Posterior cingulate gyrus (tissue), 11 donors: ENCODE results near the gene AGBL5.
A peak's percentile ranks its signal among the peaks of the same experiment; 100 is the strongest.
"Not testable (repeated sequence)": the region's sequence is repeated elsewhere in the genome, so short reads cannot be mapped to it uniquely, and the experiment has no call there.

ENCODE experiments used
- DNase-seq, 10 donors: peaks; one replicate each; pipeline versions ENCODE4 v3.0.0 to v3.0.0-alpha.2; 2020 to 2021; ENCODE audit warnings: mixed read lengths in 3 of 10
- intact Hi-C: fragments of 100-400 bp; cut with DNase I; formaldehyde crosslinking; loops from one replicate; pipeline ENCODE4 v1.15.1; 2023

Gene AGBL5

DNA sequence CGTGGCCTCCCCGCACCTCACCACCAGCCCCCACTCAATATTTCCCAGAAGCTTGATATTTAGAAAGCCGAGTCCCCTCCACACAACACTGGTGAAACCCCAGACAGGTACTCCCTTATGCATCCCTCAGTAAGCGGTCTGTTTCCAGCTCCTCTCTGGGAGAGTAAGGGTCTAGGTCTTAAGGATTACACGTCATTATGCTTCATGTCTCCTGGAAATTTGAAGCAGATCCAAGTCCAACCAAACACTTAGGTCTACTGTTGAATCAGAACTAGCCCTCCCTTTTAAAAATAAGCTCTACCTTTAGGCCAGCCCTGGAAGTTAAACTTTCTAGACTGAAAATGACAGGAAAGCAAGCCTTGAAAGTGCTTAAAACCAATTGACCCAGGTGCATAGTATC lies 21.5 kb downstream of the AGBL5 start:
- DNase-seq = no peak
- intact Hi-C loops = no loop called here

DNA sequence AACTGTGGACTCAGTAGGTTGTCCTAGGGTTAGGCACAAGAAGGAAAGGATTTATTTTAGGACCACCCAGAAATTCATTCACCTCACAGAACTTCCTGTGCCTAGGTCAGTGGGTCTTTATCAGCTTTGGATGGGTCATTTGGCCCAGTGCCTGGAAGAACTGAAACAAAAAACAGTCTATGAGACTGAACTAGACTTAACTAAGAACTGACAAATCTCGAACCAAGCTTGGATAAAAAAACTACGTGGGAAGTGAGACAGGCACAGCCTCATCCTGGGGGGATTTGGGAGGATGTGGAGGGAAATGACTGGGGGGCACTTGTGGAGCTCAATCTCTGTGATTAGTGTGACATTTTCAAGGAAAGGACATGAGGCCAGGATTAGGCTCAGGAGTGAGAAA lies 22.3 kb downstream of the AGBL5 start:
- intact Hi-C loops = no loop called here
- DNase-seq = no peak

DNA sequence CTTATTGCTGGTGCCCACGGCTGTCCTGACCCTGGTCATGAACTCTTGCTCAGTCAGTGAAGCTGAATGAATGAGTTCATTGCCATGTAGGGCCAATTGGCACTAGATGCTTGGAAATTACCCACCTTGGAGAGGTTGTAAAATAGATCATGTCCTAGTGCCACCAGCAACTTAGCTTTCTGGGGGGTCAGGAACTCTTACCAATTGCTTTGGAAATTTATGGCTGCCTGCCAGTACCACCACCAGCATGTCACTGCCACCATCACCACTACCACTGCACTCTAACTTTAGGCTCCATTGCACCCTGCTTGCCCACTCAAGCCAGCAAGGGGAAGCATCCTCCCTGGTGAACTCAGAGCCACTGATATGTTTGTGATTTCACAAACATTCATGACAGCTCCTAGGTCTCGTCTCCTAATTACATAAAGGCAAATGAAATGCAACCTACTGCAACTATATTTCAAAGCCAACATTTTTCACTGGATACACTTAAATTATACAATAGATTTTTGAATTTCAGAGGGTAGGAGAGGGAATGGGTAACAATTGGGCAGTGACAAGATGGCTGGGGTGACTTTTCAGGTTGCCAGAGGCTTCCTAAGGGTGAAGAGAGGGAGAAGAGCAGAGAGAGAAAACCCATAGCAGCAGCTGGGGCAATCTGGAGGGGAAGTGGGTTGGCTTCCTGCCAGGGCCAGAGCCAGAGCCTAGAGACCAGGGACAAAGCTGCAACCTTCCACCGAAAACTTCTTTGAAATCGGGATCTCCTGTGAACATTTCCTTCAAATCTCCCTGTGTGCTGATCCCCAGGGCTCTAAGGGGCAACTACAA lies 23.5 kb downstream of the AGBL5 start:
- peak in 2 of 10 donors; percentile 44 to 66 for DNase-seq
- intact Hi-C loops = no loop called here

DNA sequence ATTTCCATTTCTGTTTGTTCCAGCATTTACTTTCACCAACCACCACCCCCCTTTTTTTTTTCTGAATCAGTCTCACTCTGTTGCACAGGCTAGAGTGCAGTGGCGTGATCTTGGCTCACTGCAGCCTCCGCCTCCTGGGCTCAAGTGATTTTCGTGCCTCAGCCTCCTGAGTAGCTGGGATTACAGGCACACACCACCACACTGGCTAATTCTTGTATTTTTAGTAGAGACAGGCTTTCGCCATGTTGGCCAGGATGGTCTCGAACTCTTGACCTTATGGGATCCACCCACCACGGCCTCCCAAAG lies 24.1 kb downstream of the AGBL5 start:
- intact Hi-C loops = not testable (repeated sequence)
- peak in 1 of 10 donors; percentile 27 for DNase-seq

DNA sequence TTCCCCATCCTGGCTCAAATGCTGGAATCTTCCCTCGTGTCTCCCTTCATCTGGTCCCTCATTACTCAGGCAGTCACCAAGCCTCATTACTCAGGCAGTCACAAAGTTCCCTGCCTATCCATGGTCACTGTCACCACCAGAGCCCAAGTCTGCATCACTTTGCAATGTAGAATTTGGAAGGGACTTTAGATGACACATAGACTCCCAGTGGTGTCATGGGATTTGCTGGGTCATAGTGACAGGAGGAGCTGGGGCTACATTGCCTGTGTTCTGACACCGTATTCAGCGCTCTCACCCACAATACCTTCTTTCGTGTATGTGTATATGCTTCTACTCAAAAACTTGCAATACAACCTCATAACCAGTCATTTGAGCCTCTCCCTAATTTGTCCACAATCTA lies 24.9 kb downstream of the AGBL5 start:
- intact Hi-C loops = no loop called here
- DNase-seq = peak in 1 of 10 donors; percentile 7

DNA sequence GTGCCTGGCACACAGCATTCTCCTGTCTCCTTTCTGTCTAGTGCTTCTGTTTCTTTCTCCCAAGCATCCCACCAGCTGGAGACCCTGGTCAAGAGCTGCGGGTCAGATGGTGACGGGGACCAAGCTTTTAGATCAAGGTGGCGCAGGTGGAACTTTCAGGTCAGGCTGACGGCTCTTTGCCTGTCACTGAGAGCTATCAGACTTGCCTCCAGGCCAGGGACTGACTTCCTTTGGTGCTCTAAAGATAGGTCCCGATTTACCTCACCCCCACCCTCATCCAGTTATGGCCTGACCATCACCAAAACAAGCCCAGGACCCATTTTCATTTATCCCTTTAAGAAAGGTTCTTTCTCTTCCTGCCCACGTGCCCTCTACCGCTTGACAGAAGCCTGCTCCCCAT lies 25.8 kb downstream of the AGBL5 start:
- intact Hi-C loops = no loop called here
- DNase-seq = peak in 2 of 10 donors; percentile 23 to 52

DNA sequence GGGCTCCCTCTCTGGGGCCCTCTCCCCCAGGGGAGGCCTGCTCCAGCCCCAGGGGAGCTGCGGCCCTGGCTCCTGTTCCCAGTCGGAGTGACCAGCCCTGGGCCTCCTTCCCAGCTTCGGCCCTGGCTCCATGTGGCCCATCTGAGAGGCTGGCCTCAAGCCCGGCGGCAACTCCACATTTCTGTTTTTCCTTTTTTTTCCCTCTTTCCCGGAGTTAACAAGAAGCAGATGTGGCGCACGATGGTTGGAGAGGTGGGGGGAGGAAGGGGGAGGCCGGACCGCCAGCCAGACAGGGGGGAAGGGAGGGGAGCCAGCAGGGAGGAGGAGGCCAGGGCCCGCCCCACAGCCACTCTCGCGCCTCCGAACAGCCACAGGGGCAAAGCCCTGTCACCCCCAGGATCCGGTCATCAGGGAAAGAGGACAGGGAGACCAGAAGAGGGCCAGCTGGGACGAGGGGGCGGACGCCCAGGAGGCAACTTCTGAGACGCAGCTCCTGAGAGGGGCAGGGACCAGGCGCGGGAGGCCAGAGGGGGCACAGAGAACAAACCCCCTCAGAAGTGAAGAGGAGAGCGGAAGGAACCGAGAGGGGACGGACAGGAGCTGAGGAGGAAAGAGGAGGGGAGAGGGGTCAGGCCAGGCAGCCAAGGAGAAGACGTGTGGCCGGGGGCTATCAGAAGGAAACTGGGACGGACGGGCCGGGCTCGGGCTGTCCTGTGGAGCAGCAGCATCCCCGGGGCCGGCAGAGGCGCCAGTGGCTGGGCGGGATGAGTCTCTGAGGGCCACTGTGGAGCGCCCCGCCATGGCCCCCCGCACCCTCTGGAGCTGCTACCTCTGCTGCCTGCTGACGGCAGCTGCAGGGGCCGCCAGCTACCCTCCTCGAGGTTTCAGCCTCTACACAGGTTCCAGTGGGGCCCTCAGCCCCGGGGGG lies 27.1 kb downstream of the AGBL5 start, which contains the start of gene EMILIN1:
Gene EMILIN1, plus strand, starts transcription at position 349 of the 928 bp plus-strand sequence. Its CDS starts 451 bp downstream, at position 800.
- DNase-seq = peak in 9 of 10 donors; percentile 33 to 92 (median 50)
- intact Hi-C loops = no loop called here

DNA sequence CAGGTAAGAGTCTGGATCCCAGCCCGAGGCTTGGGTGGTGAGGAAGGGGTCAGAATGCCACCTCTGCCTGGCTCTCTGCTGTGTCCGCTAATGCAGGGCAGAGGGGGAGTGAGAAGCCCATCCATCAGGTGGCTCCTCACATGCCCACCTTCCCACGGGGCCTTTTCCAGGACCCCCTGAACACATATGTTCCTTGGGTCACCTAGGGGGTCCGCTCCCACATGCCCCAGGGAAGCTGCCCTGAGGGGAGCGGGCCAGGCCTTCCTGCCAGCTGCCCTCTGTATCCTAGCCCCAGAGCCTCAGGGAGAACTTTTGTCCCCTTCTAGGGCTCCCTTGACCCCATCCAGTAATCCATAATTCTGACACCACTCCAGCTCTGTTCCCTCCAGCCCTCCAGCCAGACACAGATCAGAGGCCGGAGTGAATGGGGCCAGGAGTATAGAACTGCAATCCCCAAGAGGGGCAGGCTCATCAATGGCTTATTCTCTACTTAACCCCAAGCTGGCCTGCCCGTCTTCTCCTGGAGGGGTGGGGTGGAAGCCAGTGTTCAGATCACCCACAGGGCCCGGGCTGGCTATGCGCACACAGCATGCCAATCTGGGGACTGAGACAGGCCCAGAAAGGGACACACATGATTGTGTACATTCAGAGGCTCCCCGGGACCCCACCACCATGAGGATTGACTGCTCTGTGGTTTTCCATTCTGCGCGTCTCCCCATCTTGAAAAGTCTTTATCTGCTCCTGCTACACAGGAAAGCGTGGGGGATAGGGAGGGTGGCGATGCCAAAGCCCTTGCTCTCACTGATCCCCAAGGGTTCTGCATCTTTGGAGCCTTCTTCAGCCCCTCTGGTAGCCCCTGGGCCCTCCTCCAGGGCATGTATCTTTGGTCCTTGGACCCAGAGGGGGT lies 28.0 kb downstream of the AGBL5 start:
- intact Hi-C loops = no loop called here
- DNase-seq = peak in 1 of 10 donors; percentile 80

DNA sequence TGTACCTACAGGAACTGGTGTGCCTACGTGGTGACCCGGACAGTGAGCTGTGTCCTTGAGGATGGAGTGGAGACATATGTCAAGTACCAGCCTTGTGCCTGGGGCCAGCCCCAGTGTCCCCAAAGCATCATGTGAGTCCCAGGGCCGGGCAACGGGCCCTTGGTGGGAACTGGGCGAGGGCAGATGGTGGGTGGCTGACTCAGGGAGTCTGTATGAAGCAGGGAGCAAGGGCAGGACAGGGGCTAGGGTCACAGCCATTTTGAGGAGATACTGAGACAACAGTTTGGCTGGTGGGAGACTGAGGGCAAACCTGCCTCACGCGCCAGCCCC lies 28.6 kb downstream of the AGBL5 start:
- intact Hi-C loops = no loop called here
- DNase-seq = peak in 2 of 10 donors; percentile 67 to 70

DNA sequence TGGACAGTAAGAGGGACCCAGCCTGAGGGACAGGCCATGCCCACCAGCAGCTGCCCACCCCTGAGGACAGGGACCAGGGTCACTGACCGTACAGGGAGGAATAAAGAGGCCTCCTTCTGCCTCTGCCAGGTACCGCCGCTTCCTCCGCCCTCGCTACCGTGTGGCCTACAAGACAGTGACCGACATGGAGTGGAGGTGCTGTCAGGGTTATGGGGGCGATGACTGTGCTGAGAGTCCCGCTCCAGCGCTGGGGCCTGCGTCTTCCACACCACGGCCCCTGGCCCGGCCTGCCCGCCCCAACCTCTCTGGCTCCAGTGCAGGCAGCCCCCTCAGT lies 29.1 kb downstream of the AGBL5 start:
- intact Hi-C loops = no loop called here

DNA sequence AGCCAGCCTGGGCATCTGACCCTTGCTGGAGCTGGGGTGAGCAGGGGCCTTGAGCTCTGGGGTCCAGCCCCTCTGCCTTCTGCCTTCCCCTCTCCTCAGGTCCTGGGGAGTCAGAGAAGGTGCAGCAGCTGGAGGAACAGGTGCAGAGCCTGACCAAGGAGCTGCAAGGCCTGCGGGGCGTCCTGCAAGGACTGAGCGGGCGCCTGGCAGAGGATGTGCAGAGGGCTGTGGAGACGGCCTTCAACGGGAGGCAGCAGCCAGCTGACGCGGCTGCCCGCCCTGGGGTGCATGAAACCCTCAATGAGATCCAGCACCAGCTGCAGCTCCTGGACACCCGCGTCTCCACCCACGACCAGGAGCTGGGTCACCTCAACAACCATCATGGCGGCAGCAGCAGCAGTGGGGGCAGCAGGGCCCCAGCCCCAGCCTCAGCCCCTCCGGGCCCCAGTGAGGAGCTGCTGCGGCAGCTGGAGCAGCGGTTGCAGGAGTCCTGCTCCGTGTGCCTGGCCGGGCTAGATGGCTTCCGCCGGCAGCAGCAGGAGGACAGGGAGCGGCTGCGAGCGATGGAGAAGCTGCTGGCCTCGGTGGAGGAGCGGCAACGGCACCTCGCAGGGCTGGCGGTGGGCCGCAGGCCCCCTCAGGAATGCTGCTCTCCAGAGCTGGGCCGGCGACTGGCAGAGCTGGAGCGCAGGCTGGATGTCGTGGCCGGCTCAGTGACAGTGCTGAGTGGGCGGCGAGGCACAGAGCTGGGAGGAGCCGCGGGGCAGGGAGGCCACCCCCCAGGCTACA lies 30.7 kb downstream of the AGBL5 start:
- intact Hi-C loops = no loop called here

More for the DNA sequence above, 29.1 kb downstream of the AGBL5 start:
- DNase-seq = peak in 2 of 10 donors; percentile 64 to 74

DNA sequence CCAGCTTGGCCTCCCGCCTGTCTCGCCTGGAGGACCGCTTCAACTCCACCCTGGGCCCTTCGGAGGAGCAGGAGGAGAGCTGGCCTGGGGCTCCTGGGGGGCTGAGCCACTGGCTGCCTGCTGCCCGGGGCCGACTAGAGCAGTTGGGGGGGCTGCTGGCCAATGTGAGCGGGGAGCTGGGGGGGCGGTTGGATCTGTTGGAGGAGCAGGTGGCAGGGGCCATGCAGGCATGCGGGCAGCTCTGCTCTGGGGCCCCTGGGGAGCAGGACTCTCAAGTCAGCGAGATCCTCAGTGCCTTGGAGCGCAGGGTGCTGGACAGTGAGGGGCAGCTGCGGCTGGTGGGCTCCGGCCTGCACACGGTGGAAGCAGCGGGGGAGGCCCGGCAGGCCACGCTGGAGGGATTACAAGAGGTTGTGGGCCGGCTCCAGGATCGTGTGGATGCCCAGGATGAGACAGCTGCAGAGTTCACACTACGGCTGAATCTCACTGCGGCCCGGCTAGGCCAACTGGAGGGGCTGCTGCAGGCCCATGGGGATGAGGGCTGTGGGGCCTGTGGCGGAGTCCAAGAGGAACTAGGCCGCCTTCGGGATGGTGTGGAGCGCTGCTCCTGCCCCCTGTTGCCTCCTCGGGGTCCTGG lies 31.4 kb downstream of the AGBL5 start:
- intact Hi-C loops = no loop called here
- peak in 2 of 10 donors; percentile 63 to 77 for DNase-seq

More for the DNA sequence above, 30.7 kb downstream of the AGBL5 start:
- peak in 2 of 10 donors; percentile 74 to 83 for DNase-seq

DNA sequence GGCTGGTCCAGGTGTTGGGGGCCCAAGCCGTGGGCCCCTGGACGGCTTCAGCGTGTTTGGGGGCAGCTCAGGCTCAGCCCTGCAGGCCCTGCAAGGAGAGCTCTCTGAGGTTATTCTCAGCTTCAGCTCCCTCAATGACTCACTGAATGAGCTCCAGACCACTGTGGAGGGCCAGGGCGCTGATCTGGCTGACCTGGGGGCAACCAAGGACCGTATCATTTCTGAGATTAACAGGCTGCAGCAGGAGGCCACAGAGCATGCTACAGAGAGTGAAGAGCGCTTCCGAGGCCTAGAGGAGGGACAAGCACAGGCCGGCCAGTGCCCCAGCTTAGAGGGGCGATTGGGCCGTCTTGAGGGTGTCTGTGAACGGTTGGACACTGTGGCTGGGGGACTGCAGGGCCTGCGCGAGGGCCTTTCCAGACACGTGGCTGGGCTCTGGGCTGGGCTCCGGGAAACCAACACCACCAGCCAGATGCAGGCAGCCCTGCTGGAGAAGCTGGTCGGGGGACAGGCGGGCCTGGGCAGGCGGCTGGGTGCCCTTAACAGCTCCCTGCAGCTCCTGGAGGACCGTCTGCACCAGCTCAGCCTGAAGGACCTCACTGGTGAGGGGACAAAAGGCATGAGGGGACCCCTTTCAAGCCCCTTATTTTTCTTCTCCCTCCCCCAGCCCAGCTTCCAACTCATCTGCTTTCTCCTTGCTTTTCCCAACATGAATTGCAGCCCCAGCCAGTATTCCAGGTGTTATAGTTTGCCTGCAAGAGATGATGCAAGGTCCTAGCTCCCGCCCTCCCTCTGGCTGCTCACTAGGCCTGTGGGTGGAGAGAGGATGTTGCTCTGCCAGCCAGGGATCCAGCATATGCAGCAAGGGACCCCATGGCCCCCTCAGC lies 32.2 kb downstream of the AGBL5 start:
- peak in 2 of 10 donors; percentile 47 to 75 for DNase-seq
- intact Hi-C loops = no loop called here

DNA sequence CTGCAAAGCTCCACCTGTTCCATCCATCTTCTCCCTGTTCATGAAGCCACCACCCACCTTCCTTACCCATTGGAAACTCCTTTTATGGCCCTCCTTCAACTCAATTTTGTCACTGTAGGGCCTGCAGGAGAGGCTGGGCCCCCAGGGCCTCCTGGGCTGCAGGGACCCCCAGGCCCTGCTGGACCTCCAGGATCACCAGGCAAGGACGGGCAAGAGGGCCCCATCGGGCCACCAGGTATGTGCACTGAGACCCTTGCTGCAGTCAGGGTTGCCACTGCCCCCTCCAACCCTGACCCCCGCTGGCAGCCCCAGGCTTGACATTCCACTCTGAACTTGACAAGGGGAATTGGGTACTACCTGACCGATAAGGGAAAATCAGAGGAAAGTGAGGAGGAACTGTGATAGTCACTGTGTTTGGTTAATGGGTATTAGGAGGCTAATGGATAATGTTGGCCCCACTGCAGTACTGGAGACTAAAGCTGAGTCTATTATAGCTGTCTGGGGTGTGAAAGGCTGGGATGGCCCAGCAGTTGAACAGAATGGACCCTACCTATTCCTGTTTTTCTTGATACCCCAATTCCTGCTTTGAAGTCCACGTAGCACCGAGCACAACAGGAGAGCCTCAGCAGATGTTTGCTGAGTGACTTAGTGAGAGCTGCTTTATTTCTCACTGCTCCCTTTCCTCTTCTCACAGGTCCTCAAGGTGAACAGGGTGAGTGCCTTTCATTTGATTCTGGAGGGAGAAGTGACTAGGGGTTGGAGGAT lies 33.0 kb downstream of the AGBL5 start:
- intact Hi-C loops = loop anchor here (1.0 to 5.0 kb wide), 2 partner anchors 48 to 123 kb away; partner anchors contain the start of gene PREB
- peak in 2 of 10 donors; percentile 35 to 54 for DNase-seq

DNA sequence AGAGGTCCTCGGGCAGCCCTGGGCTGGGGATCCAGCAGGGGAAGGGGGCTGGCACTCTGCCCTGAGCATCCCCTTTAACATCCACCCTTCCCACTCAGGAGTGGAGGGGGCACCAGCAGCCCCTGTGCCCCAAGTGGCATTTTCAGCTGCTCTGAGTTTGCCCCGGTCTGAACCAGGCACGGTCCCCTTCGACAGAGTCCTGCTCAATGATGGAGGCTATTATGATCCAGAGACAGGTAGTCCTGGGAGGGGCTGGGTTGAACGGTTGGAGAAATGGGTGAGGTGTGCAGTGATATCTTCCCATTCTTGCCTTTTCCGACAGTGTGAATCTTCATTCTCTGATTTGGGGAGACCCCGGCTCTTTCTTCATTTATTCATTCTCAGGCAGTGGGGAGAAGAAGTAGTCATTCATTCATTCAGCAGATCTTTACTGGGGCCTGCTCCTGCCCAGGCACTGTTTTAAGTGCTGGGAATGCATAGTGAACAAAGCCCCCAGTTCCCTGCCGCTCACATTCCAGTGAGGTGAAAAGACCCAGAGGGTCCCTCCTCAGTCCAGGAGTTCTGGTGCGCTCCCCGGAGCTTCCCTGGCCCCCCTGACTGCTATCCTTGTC lies 33.7 kb downstream of the AGBL5 start:
- DNase-seq = peak in 2 of 10 donors; percentile 53 to 70
- intact Hi-C loops = loop anchor here (1.0 to 5.0 kb wide), 2 partner anchors 47 to 124 kb away; partner anchors contain the start of gene PREB

DNA sequence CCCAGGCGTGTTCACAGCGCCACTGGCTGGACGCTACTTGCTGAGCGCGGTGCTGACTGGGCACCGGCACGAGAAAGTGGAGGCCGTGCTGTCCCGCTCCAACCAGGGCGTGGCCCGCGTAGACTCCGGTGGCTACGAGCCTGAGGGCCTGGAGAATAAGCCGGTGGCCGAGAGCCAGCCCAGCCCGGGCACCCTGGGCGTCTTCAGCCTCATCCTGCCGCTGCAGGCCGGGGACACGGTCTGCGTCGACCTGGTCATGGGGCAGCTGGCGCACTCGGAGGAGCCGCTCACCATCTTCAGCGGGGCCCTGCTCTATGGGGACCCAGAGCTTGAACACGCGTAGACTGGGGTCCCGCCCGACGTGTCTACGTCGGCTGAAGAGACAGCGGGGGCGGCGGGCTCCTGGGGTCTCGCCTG lies 34.2 kb downstream of the AGBL5 start:
- peak; percentile 57 to 96 (median 78) for DNase-seq
- intact Hi-C loops = loop anchor here (1.0 to 5.0 kb wide), 3 partner anchors 35 to 124 kb away; partner anchors contain the start of genes AGBL5 and PREB
